GM23338 (cell line): ENCODE measurements around the gene STK39. TPM values are rescaled to one million over a fixed set of nuclear protein-coding genes. Genes with fewer than 3 reads are reported as not detected.

Source experiments
- ATAC-seq: fragments of 200-7000 bp; cut with Tn5 transposase; 3 replicates; pipeline ENCODE4 v1.9.1; 2020
- DNase-seq: peaks from one replicate; pipeline ENCODE4 v3.0.0-alpha.2; 2015; ENCODE audit warnings: low spot score
- H2AFZ ChIP-seq: fragments of 200-600 bp; sonication (generic); 2 replicates; pipeline ENCODE4 v1.8.0; 2016; ENCODE audit warnings: antibody characterized with exemption, mild to moderate bottlenecking, moderate library complexity
- H3F3A ChIP-seq: fragments of 200-600 bp; sonication (generic); replicated peaks from 2 replicates; pipeline ENCODE4 v1.8.0; 2017; ENCODE audit warnings: antibody characterized with exemption, mixed run types, low read depth
- H3K27ac ChIP-seq: fragments of 200-600 bp; sonication (generic); 2 replicates; pipeline ENCODE4 v1.6.1; 2016; ENCODE audit warnings: low read depth
- H3K27me3 ChIP-seq: fragments of 200-600 bp; sonication (generic); 2 replicates; pipeline ENCODE4 v1.8.0; 2016; ENCODE audit warnings: mild to moderate bottlenecking, mixed run types, moderate library complexity; ENCODE audit not compliant: insufficient read depth
- H3K36me3 ChIP-seq: fragments of 200-600 bp; sonication (generic); 2 replicates; pipeline ENCODE4 v1.8.0; 2016; ENCODE audit warnings: mild to moderate bottlenecking; ENCODE audit not compliant: insufficient read depth
- H3K4me1 ChIP-seq: fragments of 200-600 bp; sonication (generic); 2 replicates; pipeline ENCODE4 v1.8.0; 2016; ENCODE audit warnings: mild to moderate bottlenecking, moderate library complexity; ENCODE audit not compliant: insufficient read depth
- H3K4me2 ChIP-seq: fragments of 200-600 bp; sonication (generic); 2 replicates; pipeline ENCODE4 v1.7.1; 2017; ENCODE audit warnings: mixed run types
- H3K4me3 ChIP-seq: fragments of 200-600 bp; sonication (generic); 2 replicates; pipeline ENCODE4 v1.6.1; 2016; ENCODE audit warnings: mixed run types
- H3K79me2 ChIP-seq: fragments of 200-600 bp; sonication (generic); replicated peaks from 2 replicates; pipeline ENCODE4 v1.8.0; 2017; ENCODE audit warnings: mild to moderate bottlenecking; ENCODE audit not compliant: insufficient read depth
- H3K9me2 ChIP-seq: fragments of 200-600 bp; sonication (generic); 2 replicates; pipeline ENCODE4 v1.8.0; 2017; ENCODE audit not compliant: insufficient read depth
- H4K20me1 ChIP-seq: fragments of 200-600 bp; sonication (generic); replicated peaks from 2 replicates; pipeline ENCODE4 v1.8.0; 2017; ENCODE audit warnings: mild to moderate bottlenecking; ENCODE audit not compliant: insufficient read depth
- H3K27ac Mint-ChIP-seq: 2 replicates; pipeline ENCODE4 v1.8.0; 2020; ENCODE audit warnings: inconsistent platforms, mild to moderate bottlenecking, moderate library complexity, mixed read lengths
- H3K27me3 Mint-ChIP-seq: 3 replicates; pipeline ENCODE4 v1.8.0; 2022; ENCODE audit warnings: low read depth, mild to moderate bottlenecking, moderate library complexity, mixed read lengths, inconsistent platforms; ENCODE audit not compliant: insufficient read depth, poor library complexity
- H3K36me3 Mint-ChIP-seq: 3 replicates; pipeline ENCODE4 v1.8.0; 2021; ENCODE audit warnings: low read depth, mild to moderate bottlenecking, inconsistent platforms, moderate library complexity, mixed read lengths
- H3K4me1 Mint-ChIP-seq: 3 replicates; pipeline ENCODE4 v1.8.0; 2020; ENCODE audit warnings: mild to moderate bottlenecking, inconsistent platforms, mixed read lengths
- H3K4me3 Mint-ChIP-seq: 3 replicates; pipeline ENCODE4 v1.8.0; 2021; ENCODE audit warnings: moderate library complexity, mild to moderate bottlenecking, inconsistent platforms, mixed read lengths
- H3K9me3 Mint-ChIP-seq: 3 replicates; pipeline ENCODE4 v1.8.0; 2020; ENCODE audit warnings: moderate library complexity, mild to moderate bottlenecking, inconsistent platforms, mixed read lengths
- CREB1 ChIP-seq: fragments of 250-450 bp; sonication (Bioruptor Pico); IDR thresholded peaks from 2 replicates; pipeline ENCODE4 v1.5.0; 2020; ENCODE audit warnings: low read depth, mild to moderate bottlenecking, moderate library complexity
- CTCF ChIP-seq, 2 experiments: fragments of 200-600 bp in 1 of 2; sonication (generic) in 1 of 2; conservative IDR thresholded peaks; 2 replicates each; pipeline versions ENCODE4 v1.5.1 to v1.6.1; 2016 to 2017; ENCODE audit warnings: antibody characterized with exemption in 2 of 2, low read depth in 2 of 2, mild to moderate bottlenecking in 2 of 2, moderate library complexity in 1 of 2
- ETS1 ChIP-seq: IDR thresholded peaks from 2 replicates; pipeline ENCODE4 v1.6.1; 2016; ENCODE audit warnings: antibody characterized with exemption
- EZH2 ChIP-seq: fragments of 200-600 bp; sonication (generic); IDR thresholded peaks from one replicate; pipeline ENCODE4 v1.8.0; 2017; ENCODE audit warnings: antibody characterized with exemption, mild to moderate bottlenecking, low read depth; ENCODE audit not compliant: unreplicated experiment
- EZH2phosphoT487 ChIP-seq: fragments of 200-600 bp; sonication (generic); IDR thresholded peaks from one replicate; pipeline ENCODE4 v1.8.1; 2018; ENCODE audit warnings: antibody characterized with exemption; ENCODE audit not compliant: unreplicated experiment
- JUNB ChIP-seq: IDR thresholded peaks from one replicate; pipeline ENCODE4 v1.6.1; 2016; ENCODE audit warnings: antibody characterized with exemption; ENCODE audit not compliant: unreplicated experiment
- NANOG ChIP-seq: IDR thresholded peaks from 2 replicates; pipeline ENCODE4 v1.6.1; 2016; ENCODE audit warnings: antibody characterized with exemption, borderline replicate concordance
- POLR2AphosphoS5 ChIP-seq: IDR thresholded peaks from 2 replicates; pipeline ENCODE4 v1.6.1; 2016; ENCODE audit warnings: antibody characterized with exemption, low read depth
- REST ChIP-seq: IDR thresholded peaks from one replicate; pipeline ENCODE4 v1.6.1; 2018; ENCODE audit warnings: antibody characterized with exemption; ENCODE audit not compliant: unreplicated experiment
- STAT1 ChIP-seq: IDR thresholded peaks from one replicate; pipeline ENCODE4 v1.6.1; 2016; ENCODE audit warnings: antibody characterized with exemption; ENCODE audit not compliant: unreplicated experiment
- ZNF114 ChIP-seq: fragments of 250-450 bp; sonication (Bioruptor Pico); IDR thresholded peaks from 2 replicates; pipeline ENCODE4 v1.5.0; 2020; ENCODE audit warnings: mild to moderate bottlenecking, moderate library complexity
- ZNF331 ChIP-seq: fragments of 250-450 bp; sonication (Bioruptor Pico); IDR thresholded peaks from 2 replicates; pipeline ENCODE4 v1.5.0; 2020; ENCODE audit warnings: low read depth, mild to moderate bottlenecking, moderate library complexity
- ZNF462 ChIP-seq: fragments of 250-450 bp; sonication (Bioruptor Pico); IDR thresholded peaks from 2 replicates; pipeline ENCODE4 v1.5.0; 2020; ENCODE audit warnings: mild to moderate bottlenecking, moderate library complexity
- polyA plus RNA-seq: library from polyadenylated mRNA; unstranded; fragments of >200 nt; fragmentation: Nextera tagmentation; extraction: Ambion mirVana; gene quantifications from 2 replicates; pipeline ENCODE4 v1.2.1, GENCODE V29; 2016
- total RNA-seq: library from RNA; depleted of rRNA; stranded (reverse); fragments of >200 nt; shearing (Covaris generic); gene quantifications from 2 replicates; pipeline ENCODE4 v1.2.3, GENCODE V29; 2014

The STK39 gene
- total and polyA plus RNA-seq, 2 experiments from 2014 or later: 9.5 to 16.9 TPM

- ATAC-seq (no peak), DNase-seq (no peak)
- H3K27me3 Mint-ChIP-seq: no peaks in the 10 kb centered on the region
- no peaks in the 10 kb centered on the region for H4K20me1 ChIP-seq
- H2AFZ ChIP-seq: no peak overlapping the region
- H3K36me3 Mint-ChIP-seq: peaks cover 6% of the 10 kb centered on the region; the same call in 1 of the 3 replicates
- no peak overlapping the region for H3K27ac ChIP-seq
- no peaks in the 10 kb centered on the region for H3F3A ChIP-seq
- no peak overlapping the region for H3K27ac Mint-ChIP-seq
- no peak for TF ChIP-seq JUNB
- TF ChIP-seq EZH2: no peak
- no peak for TF ChIP-seq ZNF462
- TF ChIP-seq CTCF (conservative IDR thresholded peaks at IDR 0.05; ENCODE audit: low read depth in 2 of 2): no peak
- no peak for TF ChIP-seq EZH2phosphoT487
- TF ChIP-seq NANOG: no peak
- no peak for TF ChIP-seq REST
- TF ChIP-seq ZNF331: no peak
- TF ChIP-seq CREB1 (CRISPR knock-in tag): no peak
- TF ChIP-seq ETS1: no peak
- no peak for TF ChIP-seq ZNF114
- TF ChIP-seq STAT1: no peak
- TF ChIP-seq POLR2AphosphoS5: no peak
- H3K36me3 ChIP-seq: no peaks in the 10 kb centered on the region
- no peaks in the 10 kb centered on the region for H3K4me1 Mint-ChIP-seq
- no peaks in the 10 kb centered on the region for H3K79me2 ChIP-seq
- H3K9me3 Mint-ChIP-seq: 0 out of 3 replicates have a peak, but pooled peaks cover 4% of the 10 kb centered on the region
- H3K4me3 ChIP-seq: no peak overlapping the region
- H3K4me1 ChIP-seq: no peaks in the 10 kb centered on the region
- H3K9me2 ChIP-seq: no peaks in the 10 kb centered on the region
- no peak overlapping the region for H3K4me3 Mint-ChIP-seq
- no peaks in the 10 kb centered on the region for H3K27me3 ChIP-seq
- H3K4me2 ChIP-seq: no peak overlapping the region
Observed at GRCh38 chr2:168008646-168009195, 238.7 kb downstream of the STK39 start.
